Nephron (organoid): ENCODE results near the gene IQCK.

ENCODE experiments used
- H3K27ac Mint-ChIP-seq, 3 experiments: 2 replicates each; pipeline ENCODE4 v1.8.0; 2020; ENCODE audit warnings: mixed read lengths in 3 of 3, mild to moderate bottlenecking in 2 of 3, moderate library complexity in 1 of 3
- H3K27me3 Mint-ChIP-seq: 2 replicates; pipeline ENCODE4 v1.8.0; 2021; ENCODE audit warnings: low read depth, mild to moderate bottlenecking, moderate library complexity, mixed read lengths
- H3K36me3 Mint-ChIP-seq: 2 replicates; pipeline ENCODE4 v1.8.0; 2020; ENCODE audit warnings: low read depth, mixed read lengths
- H3K4me1 Mint-ChIP-seq: 2 replicates; pipeline ENCODE4 v1.8.0; 2020; ENCODE audit warnings: mixed read lengths
- H3K4me3 Mint-ChIP-seq, 3 experiments: 2 replicates each; pipeline ENCODE4 v1.8.0; 2020; ENCODE audit warnings: mild to moderate bottlenecking in 3 of 3, mixed read lengths in 3 of 3, moderate library complexity in 2 of 3
- H3K9me3 Mint-ChIP-seq: 2 replicates; pipeline ENCODE4 v1.8.0; 2020; ENCODE audit warnings: mixed read lengths
- TF ChIP-seq, protein P1 (sequence below), 3 experiments: fragments of 200-600 bp; sonication (generic); IDR thresholded peaks; one replicate each; pipeline ENCODE4 v1.5.0; 2021; ENCODE audit warnings: antibody characterized with exemption in 3 of 3; ENCODE audit not compliant: unreplicated experiment in 3 of 3

Gene IQCK

DNA sequence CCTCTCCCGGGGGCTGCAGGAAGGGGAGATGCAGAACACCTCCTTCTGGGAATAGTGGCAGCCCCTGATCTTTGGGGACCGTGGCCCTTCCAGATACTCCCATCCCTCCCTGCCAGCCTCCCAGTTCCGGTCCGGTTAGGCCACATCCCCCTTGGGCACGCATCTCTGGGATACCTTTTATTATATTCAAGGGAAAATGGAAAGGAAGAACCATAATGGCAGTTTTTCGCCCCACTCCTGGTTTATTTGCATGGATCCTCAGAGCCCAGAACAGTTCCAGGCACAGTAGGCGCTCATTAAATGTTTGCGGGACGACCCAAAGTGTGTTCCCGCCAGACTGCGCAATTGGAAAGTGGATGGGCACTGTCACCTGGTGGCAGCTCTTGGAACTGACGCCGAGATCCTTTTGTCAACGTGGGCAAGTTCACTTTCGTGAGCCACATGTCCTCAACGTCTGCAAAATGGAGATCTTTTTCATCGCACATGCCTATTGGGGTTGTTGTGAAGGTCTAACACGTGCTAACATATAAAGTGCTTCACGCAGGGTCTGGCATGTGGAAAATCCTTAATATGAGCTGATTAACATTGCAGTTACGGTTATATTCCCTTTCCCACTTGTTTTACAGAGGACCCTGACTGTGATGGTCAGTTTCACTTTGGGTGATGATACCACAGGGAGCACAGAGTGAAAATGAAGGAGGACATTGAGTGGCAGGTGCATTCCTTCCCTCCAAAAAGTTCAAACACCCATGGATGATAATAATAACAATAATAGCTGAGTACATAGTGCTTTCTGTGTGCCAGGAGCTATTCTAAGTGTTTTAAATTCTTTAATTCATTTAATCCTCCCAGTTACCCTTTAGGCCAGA, 168.2 kb downstream of the IQCK start:
- H3K9me3 Mint-ChIP-seq: no peaks in the 10 kb centered on the region
- H3K36me3 Mint-ChIP-seq: peaks cover 4% of the 10 kb centered on the region
- peaks cover 17% of the 10 kb centered on the region for H3K4me1 Mint-ChIP-seq
- TF ChIP-seq, protein P1, sequence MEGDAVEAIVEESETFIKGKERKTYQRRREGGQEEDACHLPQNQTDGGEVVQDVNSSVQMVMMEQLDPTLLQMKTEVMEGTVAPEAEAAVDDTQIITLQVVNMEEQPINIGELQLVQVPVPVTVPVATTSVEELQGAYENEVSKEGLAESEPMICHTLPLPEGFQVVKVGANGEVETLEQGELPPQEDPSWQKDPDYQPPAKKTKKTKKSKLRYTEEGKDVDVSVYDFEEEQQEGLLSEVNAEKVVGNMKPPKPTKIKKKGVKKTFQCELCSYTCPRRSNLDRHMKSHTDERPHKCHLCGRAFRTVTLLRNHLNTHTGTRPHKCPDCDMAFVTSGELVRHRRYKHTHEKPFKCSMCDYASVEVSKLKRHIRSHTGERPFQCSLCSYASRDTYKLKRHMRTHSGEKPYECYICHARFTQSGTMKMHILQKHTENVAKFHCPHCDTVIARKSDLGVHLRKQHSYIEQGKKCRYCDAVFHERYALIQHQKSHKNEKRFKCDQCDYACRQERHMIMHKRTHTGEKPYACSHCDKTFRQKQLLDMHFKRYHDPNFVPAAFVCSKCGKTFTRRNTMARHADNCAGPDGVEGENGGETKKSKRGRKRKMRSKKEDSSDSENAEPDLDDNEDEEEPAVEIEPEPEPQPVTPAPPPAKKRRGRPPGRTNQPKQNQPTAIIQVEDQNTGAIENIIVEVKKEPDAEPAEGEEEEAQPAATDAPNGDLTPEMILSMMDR (IDR thresholded peaks at IDR 0.05; ENCODE audit: unreplicated experiment in 3 of 3): peak; percentile 99
- H3K27me3 Mint-ChIP-seq: peaks cover 9% of the 10 kb centered on the region
- peak overlapping the region in 1 of 3 experiments; percentile 39 for H3K27ac Mint-ChIP-seq
- peak overlapping the region; percentile 82 to 94 (median 91) for H3K4me3 Mint-ChIP-seq

DNA sequence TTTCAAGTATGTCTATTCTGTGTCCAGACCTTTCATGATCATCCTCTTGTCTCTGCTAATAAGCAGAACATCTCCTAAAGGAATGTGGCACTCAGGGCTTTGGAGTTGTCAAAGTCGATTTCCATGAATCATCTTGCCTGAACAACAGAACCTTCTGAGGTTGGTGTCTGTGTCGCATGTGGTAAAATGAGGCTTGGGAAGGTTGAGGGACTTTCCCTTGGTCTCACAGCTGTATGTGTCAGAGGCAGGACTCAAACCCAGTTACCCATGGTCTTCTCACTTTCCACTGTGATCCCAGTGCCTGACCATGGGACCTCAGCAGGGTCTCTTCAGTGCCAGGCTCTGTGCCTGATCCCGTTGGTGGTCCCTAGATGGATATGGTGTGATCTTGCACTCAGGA, 170.8 kb downstream of the IQCK start:
- TF ChIP-seq, protein P1 (IDR thresholded peaks at IDR 0.05; ENCODE audit: unreplicated experiment in 3 of 3): no peak
- Mint-ChIP-seq H3K4me1 (no peaks in the 10 kb centered on the region), H3K9me3 (peaks cover 3% of the 10 kb centered on the region), H3K36me3 (no peaks in the 10 kb centered on the region), H3K27ac (no peak overlapping the region), H3K27me3 (peaks cover 9% of the 10 kb centered on the region), H3K4me3 (no peak overlapping the region)

DNA sequence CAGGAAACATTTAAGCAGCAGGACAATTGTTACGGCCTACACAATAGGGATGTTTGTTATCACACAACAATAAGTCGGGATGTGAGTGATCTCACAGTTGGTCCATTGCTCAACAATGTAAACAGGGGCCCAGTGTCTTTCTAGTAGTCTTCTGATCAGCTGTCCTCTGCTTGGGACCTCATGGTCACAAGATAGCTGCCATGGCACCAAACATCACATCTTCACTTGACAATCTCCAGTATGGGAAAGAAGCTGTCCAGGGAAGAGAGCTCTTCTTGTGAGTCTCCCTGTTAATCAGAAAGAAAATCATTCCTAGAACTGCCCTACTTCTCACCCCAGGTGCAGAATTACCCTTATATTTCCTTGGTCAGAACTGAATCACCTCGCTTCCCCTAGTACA, 172.8 kb downstream of the IQCK start:
- Mint-ChIP-seq H3K9me3 (peaks cover 3% of the 10 kb centered on the region), H3K4me1 (no peaks in the 10 kb centered on the region), H3K36me3 (no peaks in the 10 kb centered on the region), H3K4me3 (no peak overlapping the region), H3K27ac (no peak overlapping the region), H3K27me3 (peaks cover 12% of the 10 kb centered on the region)
- TF ChIP-seq, protein P1 (IDR thresholded peaks at IDR 0.05; ENCODE audit: unreplicated experiment in 3 of 3): no peak

DNA sequence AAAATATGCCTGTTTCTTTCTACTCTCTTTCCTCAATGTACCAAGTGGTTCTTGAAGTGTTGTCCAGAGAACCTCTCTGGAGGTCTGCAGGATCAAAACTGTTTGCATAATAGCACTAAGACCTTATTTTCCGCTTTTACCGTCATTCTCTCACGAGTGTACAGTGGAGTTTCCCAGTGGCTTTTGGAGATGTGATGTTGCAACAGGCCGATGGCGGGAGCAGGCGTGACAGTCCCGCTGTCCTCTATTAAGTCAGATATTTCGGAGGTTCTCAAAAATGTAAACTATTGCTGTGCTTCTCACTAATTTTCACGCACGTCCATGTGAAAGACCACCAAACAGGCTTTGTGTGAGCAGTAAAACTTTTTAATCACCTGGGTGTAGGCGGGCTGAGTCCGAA, 174.8 kb downstream of the IQCK start:
- Mint-ChIP-seq H3K9me3 (peaks cover 3% of the 10 kb centered on the region), H3K36me3 (no peaks in the 10 kb centered on the region), H3K27ac (no peak overlapping the region), H3K4me3 (no peak overlapping the region), H3K27me3 (peaks cover 6% of the 10 kb centered on the region), H3K4me1 (no peaks in the 10 kb centered on the region)
- TF ChIP-seq, protein P1 (IDR thresholded peaks at IDR 0.05; ENCODE audit: unreplicated experiment in 3 of 3): no peak

DNA sequence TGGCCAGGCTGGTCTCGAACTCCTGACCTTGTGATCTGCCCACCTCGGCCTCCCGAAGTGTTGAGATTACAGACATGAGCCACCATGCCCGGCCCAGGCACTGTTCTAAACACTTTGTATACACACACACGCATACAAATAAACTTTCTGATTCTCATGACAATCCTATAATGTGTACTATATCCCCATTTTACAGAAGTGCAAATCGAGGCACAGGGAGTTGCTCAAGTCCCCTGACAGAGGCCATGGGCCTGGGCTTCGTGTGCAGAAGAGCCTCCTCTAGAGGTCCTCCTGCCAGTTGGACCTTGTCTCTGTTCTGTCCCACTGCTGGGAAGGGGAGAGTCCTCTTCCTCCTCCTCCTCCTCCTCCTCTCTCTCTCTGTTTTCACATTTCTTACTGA, 176.5 kb downstream of the IQCK start:
- Mint-ChIP-seq H3K4me1 (no peaks in the 10 kb centered on the region), H3K27ac (no peak overlapping the region), H3K9me3 (peaks cover 3% of the 10 kb centered on the region), H3K27me3 (peaks cover 13% of the 10 kb centered on the region), H3K4me3 (no peak overlapping the region), H3K36me3 (no peaks in the 10 kb centered on the region)
- TF ChIP-seq, protein P1 (IDR thresholded peaks at IDR 0.05; ENCODE audit: unreplicated experiment in 3 of 3): no peak

DNA sequence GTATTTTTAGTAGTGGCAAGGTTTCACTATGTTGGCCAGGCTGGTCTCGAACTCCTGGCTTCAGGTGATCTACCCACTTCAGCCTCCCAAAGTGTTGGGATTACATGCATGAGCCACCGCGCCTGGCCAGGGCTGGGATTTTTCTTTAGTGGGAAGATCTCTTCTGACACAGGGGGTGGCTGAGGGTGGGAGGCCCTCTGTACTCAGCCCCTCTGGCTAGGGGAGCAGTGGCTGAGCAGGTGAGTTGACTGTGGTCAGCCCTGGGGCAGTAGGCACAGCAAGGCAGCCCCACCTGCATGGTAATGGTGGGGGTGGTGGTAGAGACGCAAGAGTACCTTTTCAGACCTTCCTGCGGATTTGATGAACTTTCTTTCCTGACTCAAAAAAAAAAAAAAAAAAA, 178.9 kb downstream of the IQCK start:
- Mint-ChIP-seq H3K4me3 (no peak overlapping the region), H3K27ac (no peak overlapping the region), H3K27me3 (peaks cover 13% of the 10 kb centered on the region), H3K36me3 (no peaks in the 10 kb centered on the region), H3K9me3 (peaks cover 1% of the 10 kb centered on the region), H3K4me1 (no peaks in the 10 kb centered on the region)
- TF ChIP-seq, protein P1 (IDR thresholded peaks at IDR 0.05; ENCODE audit: unreplicated experiment in 3 of 3): no peak
